Parathyroid adenoma (tissue), 2 donors: ENCODE measurements around the gene CR1.

Source experiments
- H2AFZ ChIP-seq: fragments of 300-600 bp; sonication (generic); one replicate; pipeline ENCODE4 v1.7.0; 2017; ENCODE audit warnings: antibody characterized with exemption, mild to moderate bottlenecking
- H3K27ac ChIP-seq: fragments of 300-600 bp; sonication (generic); one replicate; pipeline ENCODE4 v1.7.0; 2017
- H3K27me3 ChIP-seq: fragments of 300-600 bp; sonication (generic); one replicate; pipeline ENCODE4 v1.7.0; 2017; ENCODE audit warnings: low read length; ENCODE audit not compliant: control insufficient read depth, insufficient read depth
- H3K36me3 ChIP-seq: fragments of 300-600 bp; sonication (generic); one replicate; pipeline ENCODE4 v1.7.0; 2017; ENCODE audit warnings: low read length; ENCODE audit not compliant: control insufficient read depth, insufficient read depth
- H3K4me1 ChIP-seq: fragments of 300-600 bp; sonication (generic); one replicate; pipeline ENCODE4 v1.7.0; 2017; ENCODE audit warnings: control low read depth
- H3K4me2 ChIP-seq: fragments of 300-600 bp; sonication (generic); one replicate; pipeline ENCODE4 v1.7.0; 2017; ENCODE audit warnings: low read length
- H3K4me3 ChIP-seq: fragments of 300-600 bp; sonication (generic); one replicate; pipeline ENCODE4 v1.7.0; 2017; ENCODE audit warnings: low read depth, low read length
- H3K79me2 ChIP-seq: fragments of 300-600 bp; sonication (generic); one replicate; pipeline ENCODE4 v1.7.0; 2017; ENCODE audit warnings: control low read depth
- H3K9ac ChIP-seq: fragments of 300-600 bp; sonication (generic); one replicate; pipeline ENCODE4 v1.7.0; 2017; ENCODE audit warnings: mild to moderate bottlenecking
- H3K9me3 ChIP-seq: fragments of 300-600 bp; sonication (generic); one replicate; pipeline ENCODE4 v1.7.0; 2017; ENCODE audit warnings: low read length; ENCODE audit not compliant: control insufficient read depth
- TF ChIP-seq, protein P1 (sequence below): fragments of 300-600 bp; sonication (generic); IDR thresholded peaks from one replicate; pipeline ENCODE4 v1.7.0; 2017; ENCODE audit warnings: antibody characterized with exemption, mild to moderate bottlenecking
- donor health status: primary hyperparathyroidism.

CR1 gene

DNA sequence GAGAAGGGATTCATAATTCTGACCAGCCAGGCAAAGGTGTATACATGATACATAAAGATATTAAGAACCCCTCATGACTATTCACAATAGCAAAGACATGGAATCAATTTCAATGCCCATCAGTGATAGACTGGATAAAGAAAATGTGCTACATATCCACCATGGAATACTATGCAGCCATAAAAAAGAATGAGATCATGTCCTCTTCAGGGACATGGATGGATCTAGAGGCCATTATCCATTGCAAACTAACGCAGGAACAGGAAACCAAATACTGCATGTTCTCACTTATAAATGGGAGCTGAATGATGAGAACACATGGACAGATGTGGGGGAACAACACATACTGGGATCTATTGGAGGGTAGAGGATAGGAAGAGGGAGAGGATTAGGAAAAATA, 170.4 kb downstream of the CR1 start:
- Histone ChIP-seq H3K9ac (no peak overlapping the region), H3K9me3 (no peaks in the 10 kb centered on the region), H3K27ac (no peak overlapping the region), H3K27me3 (no peaks in the 10 kb centered on the region), H3K36me3 (peaks cover 3% of the 10 kb centered on the region), H3K4me3 (no peak overlapping the region), H3K4me1 (no peaks in the 10 kb centered on the region), H2AFZ (no peak overlapping the region), H3K4me2 (no peak overlapping the region), H3K79me2 (no peaks in the 10 kb centered on the region)
- TF ChIP-seq, protein P1, sequence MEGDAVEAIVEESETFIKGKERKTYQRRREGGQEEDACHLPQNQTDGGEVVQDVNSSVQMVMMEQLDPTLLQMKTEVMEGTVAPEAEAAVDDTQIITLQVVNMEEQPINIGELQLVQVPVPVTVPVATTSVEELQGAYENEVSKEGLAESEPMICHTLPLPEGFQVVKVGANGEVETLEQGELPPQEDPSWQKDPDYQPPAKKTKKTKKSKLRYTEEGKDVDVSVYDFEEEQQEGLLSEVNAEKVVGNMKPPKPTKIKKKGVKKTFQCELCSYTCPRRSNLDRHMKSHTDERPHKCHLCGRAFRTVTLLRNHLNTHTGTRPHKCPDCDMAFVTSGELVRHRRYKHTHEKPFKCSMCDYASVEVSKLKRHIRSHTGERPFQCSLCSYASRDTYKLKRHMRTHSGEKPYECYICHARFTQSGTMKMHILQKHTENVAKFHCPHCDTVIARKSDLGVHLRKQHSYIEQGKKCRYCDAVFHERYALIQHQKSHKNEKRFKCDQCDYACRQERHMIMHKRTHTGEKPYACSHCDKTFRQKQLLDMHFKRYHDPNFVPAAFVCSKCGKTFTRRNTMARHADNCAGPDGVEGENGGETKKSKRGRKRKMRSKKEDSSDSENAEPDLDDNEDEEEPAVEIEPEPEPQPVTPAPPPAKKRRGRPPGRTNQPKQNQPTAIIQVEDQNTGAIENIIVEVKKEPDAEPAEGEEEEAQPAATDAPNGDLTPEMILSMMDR: no peak

DNA sequence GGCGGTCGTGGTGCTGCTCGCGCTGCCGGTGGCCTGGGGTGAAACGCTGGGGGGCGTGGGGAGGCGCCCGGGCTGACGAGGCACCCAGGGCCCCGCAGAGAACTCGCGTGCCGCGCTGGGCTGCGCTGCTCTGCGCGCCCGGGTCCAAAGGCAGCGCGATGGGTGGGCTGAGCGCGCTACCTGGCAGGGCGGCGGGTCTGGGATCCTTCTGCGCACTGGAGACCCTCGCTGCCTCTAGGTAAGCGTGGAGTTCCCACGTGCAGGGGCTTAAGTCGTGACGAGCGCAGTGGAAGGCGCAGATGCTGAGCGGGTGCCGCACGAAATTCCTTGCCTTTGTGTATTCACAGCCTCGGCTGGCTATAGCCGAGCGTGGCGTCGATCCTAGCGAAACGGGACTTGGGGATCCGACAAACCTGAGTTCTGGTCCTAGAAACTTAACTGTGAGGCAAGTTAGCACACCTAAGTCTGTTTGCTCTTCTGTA, 173.6 kb downstream of the CR1 start:
- Histone ChIP-seq H3K27me3 (no peaks in the 10 kb centered on the region), H3K27ac (no peak overlapping the region), H3K4me1 (no peaks in the 10 kb centered on the region), H3K36me3 (peaks cover 3% of the 10 kb centered on the region), H3K79me2 (no peaks in the 10 kb centered on the region), H3K4me3 (no peak overlapping the region), H3K4me2 (no peak overlapping the region), H2AFZ (peak overlapping the region; percentile 42), H3K9me3 (no peaks in the 10 kb centered on the region), H3K9ac (no peak overlapping the region)
- TF ChIP-seq, protein P1: no peak

- H3K36me3 ChIP-seq: peaks cover 3% of the 10 kb centered on the region
- no peaks in the 10 kb centered on the region for H3K27me3 ChIP-seq
- TF ChIP-seq, protein P1: no peak
- H3K27ac ChIP-seq: no peak overlapping the region
- no peak overlapping the region for H2AFZ ChIP-seq
- H3K79me2 ChIP-seq: no peaks in the 10 kb centered on the region
- H3K4me3 ChIP-seq: no peak overlapping the region
- no peaks in the 10 kb centered on the region for H3K4me1 ChIP-seq
- no peak overlapping the region for H3K9ac ChIP-seq
- H3K9me3 ChIP-seq: no peaks in the 10 kb centered on the region
- no peak overlapping the region for H3K4me2 ChIP-seq
Measured at GRCh38 chr1:207670192-207670591, 174.2 kb downstream of the CR1 start.

GRCh38 chr1:207670997-207671396, 175.0 kb downstream of the CR1 start:
- Histone ChIP-seq H2AFZ (no peak overlapping the region), H3K27me3 (no peaks in the 10 kb centered on the region), H3K79me2 (no peaks in the 10 kb centered on the region), H3K27ac (no peak overlapping the region), H3K4me3 (no peak overlapping the region), H3K4me2 (peak overlapping the region; percentile 35), H3K9me3 (no peaks in the 10 kb centered on the region), H3K4me1 (no peaks in the 10 kb centered on the region), H3K36me3 (peaks cover 3% of the 10 kb centered on the region), H3K9ac (no peak overlapping the region)
- TF ChIP-seq, protein P1: no peak

GRCh38 chr1:207672522-207673130, 176.7 kb downstream of the CR1 start:
- H3K4me3 ChIP-seq: no peak overlapping the region
- H3K4me2 ChIP-seq: no peak overlapping the region
- H3K79me2 ChIP-seq: no peaks in the 10 kb centered on the region
- H3K4me1 ChIP-seq: no peaks in the 10 kb centered on the region
- H3K9me3 ChIP-seq: no peaks in the 10 kb centered on the region
- no peaks in the 10 kb centered on the region for H3K36me3 ChIP-seq
- H3K27me3 ChIP-seq: no peaks in the 10 kb centered on the region
- H2AFZ ChIP-seq: no peak overlapping the region
- TF ChIP-seq, protein P1: no peak
- H3K9ac ChIP-seq: no peak overlapping the region
- no peak overlapping the region for H3K27ac ChIP-seq
